SK-N-SH treated with all-trans-retinoic acid at 6 μM for 48 hours (cell line): ENCODE measurements around the gene MRPL12.

Experiments
- ARNTL ChIP-seq: fragments of 450-650 bp; formaldehyde crosslinking; IDR thresholded peaks from 2 replicates; pipeline ENCODE4 v1.5.0; 2020; ENCODE audit warnings: low read depth, mild to moderate bottlenecking, moderate library complexity, borderline replicate concordance
- ESRRG ChIP-seq: fragments of 250-450 bp; sonication (Bioruptor Pico); IDR thresholded peaks from 2 replicates; pipeline ENCODE4 v1.6.1; 2021; ENCODE audit warnings: mild to moderate bottlenecking
- OSR1 ChIP-seq: fragments of 250-450 bp; sonication (Bioruptor Pico); IDR thresholded peaks from 2 replicates; pipeline ENCODE4 v1.8.0; 2022; ENCODE audit warnings: moderate library complexity, mild to moderate bottlenecking, inconsistent platforms
- RARB ChIP-seq: fragments of 250-450 bp; sonication (Bioruptor Pico); IDR thresholded peaks from 2 replicates; pipeline ENCODE4 v1.8.0; 2021; ENCODE audit warnings: mild to moderate bottlenecking, moderate library complexity
- TCF4 ChIP-seq: fragments of 250-450 bp; sonication (Bioruptor Pico); IDR thresholded peaks from 2 replicates; pipeline ENCODE4 v1.8.0; 2021; ENCODE audit warnings: mild to moderate bottlenecking, moderate library complexity, borderline replicate concordance
- ZC3H10 ChIP-seq: fragments of 250-450 bp; sonication (Bioruptor Pico); IDR thresholded peaks from 2 replicates; pipeline ENCODE4 v1.5.1; 2021; ENCODE audit warnings: mild to moderate bottlenecking, moderate library complexity
- ZFP3 ChIP-seq: fragments of 250-450 bp; sonication (Bioruptor Pico); IDR thresholded peaks from 2 replicates; pipeline ENCODE4 v1.5.0; 2020; ENCODE audit warnings: mild to moderate bottlenecking, moderate library complexity
- ZFP30 ChIP-seq: fragments of 450-650 bp; formaldehyde crosslinking; IDR thresholded peaks from 2 replicates; pipeline ENCODE4 v1.5.0; 2022; ENCODE audit warnings: mild to moderate bottlenecking, moderate library complexity
- ZNF70 ChIP-seq: fragments of 450-650 bp; formaldehyde crosslinking; IDR thresholded peaks from 2 replicates; pipeline ENCODE4 v1.5.0; 2020; ENCODE audit warnings: mild to moderate bottlenecking, moderate library complexity
- ZNF8 ChIP-seq: fragments of 450-650 bp; formaldehyde crosslinking; IDR thresholded peaks from 2 replicates; pipeline ENCODE4 v1.5.0; 2020; ENCODE audit warnings: mild to moderate bottlenecking, moderate library complexity
- TF ChIP-seq, protein P1 (sequence below): fragments of 250-450 bp; sonication (Bioruptor Pico); IDR thresholded peaks from 2 replicates; pipeline ENCODE4 v1.5.1; 2020; ENCODE audit warnings: low read depth, mild to moderate bottlenecking, moderate library complexity
- TF ChIP-seq, protein P2 (sequence below): fragments of 250-450 bp; sonication (Bioruptor Pico); IDR thresholded peaks from 2 replicates; pipeline ENCODE4 v1.8.0; 2020; ENCODE audit warnings: mild to moderate bottlenecking, moderate library complexity, borderline replicate concordance
- TF ChIP-seq, protein P3 (sequence below): fragments of 250-450 bp; sonication (Bioruptor Pico); IDR thresholded peaks from 2 replicates; pipeline ENCODE4 v1.8.0; 2021; ENCODE audit warnings: low read depth, mild to moderate bottlenecking, moderate library complexity, borderline replicate concordance
- TF ChIP-seq, protein P4 (sequence below): fragments of 250-450 bp; sonication (Bioruptor Pico); IDR thresholded peaks from 2 replicates; pipeline ENCODE4 v1.5.0; 2020; ENCODE audit warnings: mild to moderate bottlenecking, moderate library complexity

DNA sequence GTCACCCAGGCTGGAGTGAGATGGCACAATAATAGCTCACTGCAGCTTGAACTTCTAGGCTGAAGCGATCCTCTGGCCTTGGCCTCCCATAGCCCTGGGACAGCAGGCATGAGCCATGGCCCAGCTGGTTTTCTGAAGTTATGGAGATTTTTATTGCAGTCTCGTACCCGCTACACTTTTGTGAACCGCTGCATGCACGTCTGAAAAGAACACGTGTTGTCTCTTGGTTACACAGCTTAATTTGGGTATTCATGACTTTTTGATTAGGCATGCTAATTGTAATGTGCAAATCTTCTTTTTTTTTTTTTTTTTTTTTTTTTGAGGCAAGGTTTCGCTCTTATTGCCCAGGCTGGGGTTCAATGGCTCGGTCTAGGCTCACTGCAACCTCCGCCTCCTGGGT, 22.3 kb downstream of the MRPL12 start:
- TF ChIP-seq, protein P1, sequence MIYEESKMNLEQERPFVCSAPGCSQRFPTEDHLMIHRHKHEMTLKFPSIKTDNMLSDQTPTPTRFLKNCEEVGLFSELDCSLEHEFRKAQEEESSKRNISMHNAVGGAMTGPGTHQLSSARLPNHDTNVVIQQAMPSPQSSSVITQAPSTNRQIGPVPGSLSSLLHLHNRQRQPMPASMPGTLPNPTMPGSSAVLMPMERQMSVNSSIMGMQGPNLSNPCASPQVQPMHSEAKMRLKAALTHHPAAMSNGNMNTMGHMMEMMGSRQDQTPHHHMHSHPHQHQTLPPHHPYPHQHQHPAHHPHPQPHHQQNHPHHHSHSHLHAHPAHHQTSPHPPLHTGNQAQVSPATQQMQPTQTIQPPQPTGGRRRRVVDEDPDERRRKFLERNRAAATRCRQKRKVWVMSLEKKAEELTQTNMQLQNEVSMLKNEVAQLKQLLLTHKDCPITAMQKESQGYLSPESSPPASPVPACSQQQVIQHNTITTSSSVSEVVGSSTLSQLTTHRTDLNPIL (CRISPR knock-in tag): no peak
- TF ChIP-seq ZC3H10 (CRISPR knock-in tag) (no peak), ZNF70 (CRISPR knock-in tag) (no peak), ZNF8 (no peak), ZFP30 (CRISPR knock-in tag) (no peak), OSR1 (CRISPR knock-in tag) (no peak), ZFP3 (CRISPR knock-in tag) (no peak), RARB (CRISPR knock-in tag) (no peak), ARNTL (CRISPR knock-in tag) (no peak), TCF4 (no peak), ESRRG (CRISPR knock-in tag) (no peak)
- TF ChIP-seq, protein P2, sequence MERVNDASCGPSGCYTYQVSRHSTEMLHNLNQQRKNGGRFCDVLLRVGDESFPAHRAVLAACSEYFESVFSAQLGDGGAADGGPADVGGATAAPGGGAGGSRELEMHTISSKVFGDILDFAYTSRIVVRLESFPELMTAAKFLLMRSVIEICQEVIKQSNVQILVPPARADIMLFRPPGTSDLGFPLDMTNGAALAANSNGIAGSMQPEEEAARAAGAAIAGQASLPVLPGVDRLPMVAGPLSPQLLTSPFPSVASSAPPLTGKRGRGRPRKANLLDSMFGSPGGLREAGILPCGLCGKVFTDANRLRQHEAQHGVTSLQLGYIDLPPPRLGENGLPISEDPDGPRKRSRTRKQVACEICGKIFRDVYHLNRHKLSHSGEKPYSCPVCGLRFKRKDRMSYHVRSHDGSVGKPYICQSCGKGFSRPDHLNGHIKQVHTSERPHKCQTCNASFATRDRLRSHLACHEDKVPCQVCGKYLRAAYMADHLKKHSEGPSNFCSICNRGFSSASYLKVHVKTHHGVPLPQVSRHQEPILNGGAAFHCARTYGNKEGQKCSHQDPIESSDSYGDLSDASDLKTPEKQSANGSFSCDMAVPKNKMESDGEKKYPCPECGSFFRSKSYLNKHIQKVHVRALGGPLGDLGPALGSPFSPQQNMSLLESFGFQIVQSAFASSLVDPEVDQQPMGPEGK (CRISPR knock-in tag): no peak
- TF ChIP-seq, protein P3, sequence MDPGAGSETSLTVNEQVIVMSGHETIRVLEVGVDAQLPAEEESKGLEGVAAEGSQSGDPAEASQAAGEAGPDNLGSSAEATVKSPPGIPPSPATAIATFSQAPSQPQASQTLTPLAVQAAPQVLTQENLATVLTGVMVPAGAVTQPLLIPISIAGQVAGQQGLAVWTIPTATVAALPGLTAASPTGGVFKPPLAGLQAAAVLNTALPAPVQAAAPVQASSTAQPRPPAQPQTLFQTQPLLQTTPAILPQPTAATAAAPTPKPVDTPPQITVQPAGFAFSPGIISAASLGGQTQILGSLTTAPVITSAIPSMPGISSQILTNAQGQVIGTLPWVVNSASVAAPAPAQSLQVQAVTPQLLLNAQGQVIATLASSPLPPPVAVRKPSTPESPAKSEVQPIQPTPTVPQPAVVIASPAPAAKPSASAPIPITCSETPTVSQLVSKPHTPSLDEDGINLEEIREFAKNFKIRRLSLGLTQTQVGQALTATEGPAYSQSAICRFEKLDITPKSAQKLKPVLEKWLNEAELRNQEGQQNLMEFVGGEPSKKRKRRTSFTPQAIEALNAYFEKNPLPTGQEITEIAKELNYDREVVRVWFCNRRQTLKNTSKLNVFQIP: no peak
- TF ChIP-seq, protein P4, sequence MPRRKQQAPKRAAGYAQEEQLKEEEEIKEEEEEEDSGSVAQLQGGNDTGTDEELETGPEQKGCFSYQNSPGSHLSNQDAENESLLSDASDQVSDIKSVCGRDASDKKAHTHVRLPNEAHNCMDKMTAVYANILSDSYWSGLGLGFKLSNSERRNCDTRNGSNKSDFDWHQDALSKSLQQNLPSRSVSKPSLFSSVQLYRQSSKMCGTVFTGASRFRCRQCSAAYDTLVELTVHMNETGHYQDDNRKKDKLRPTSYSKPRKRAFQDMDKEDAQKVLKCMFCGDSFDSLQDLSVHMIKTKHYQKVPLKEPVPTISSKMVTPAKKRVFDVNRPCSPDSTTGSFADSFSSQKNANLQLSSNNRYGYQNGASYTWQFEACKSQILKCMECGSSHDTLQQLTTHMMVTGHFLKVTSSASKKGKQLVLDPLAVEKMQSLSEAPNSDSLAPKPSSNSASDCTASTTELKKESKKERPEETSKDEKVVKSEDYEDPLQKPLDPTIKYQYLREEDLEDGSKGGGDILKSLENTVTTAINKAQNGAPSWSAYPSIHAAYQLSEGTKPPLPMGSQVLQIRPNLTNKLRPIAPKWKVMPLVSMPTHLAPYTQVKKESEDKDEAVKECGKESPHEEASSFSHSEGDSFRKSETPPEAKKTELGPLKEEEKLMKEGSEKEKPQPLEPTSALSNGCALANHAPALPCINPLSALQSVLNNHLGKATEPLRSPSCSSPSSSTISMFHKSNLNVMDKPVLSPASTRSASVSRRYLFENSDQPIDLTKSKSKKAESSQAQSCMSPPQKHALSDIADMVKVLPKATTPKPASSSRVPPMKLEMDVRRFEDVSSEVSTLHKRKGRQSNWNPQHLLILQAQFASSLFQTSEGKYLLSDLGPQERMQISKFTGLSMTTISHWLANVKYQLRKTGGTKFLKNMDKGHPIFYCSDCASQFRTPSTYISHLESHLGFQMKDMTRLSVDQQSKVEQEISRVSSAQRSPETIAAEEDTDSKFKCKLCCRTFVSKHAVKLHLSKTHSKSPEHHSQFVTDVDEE (CRISPR knock-in tag): no peak
